Inflammatory macrophage treated with lipopolysaccharide for 1 hour (primary cell): Measurements from ENCODE around the gene GAL3ST3.
"Not testable (repeated sequence)": the region's sequence is repeated elsewhere in the genome, so short reads cannot be mapped to it uniquely, and the experiment has no call there.

Experiments used
- DNase-seq, 2 donors: peaks; one replicate each; pipeline ENCODE4 v3.0.0-alpha.2; 2020 to 2022

Gene GAL3ST3

GRCh38 chr11:66011785-66012303 lies 37.1 kb downstream of the GAL3ST3 start, which contains the start of gene CST6:
Gene CST6, plus strand, starts transcription at chr11:66012008. Its CDS starts 37 bp downstream, at chr11:66012045.
- DNase-seq = no peak

- DNase-seq = no peak
Measured at GRCh38 chr11:66011239-66011784, 37.6 kb downstream of the GAL3ST3 start.

DNA sequence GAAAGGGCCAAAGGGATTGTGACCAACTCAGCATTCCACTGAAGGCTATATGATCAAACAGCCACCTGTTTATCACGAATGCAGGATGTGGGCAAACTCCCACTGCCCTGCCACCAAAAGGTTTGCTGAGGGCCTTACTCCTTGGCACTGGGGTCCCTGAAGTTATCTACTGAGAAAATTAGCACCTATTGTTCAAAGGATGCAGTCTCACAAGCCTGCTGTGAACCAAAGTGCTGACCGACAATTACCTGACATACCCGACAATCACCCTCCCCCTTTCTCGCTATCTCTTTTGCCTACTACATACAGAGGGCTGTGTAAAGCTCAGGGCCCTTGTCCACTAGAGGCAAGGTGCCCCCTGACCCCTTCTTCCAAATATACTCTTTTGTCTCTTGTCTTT lies 38.9 kb downstream of the GAL3ST3 start:
- DNase-seq = not testable (repeated sequence)

- peak in 1 of 2 donors; percentile 18 for DNase-seq
Measured at GRCh38 chr11:66008468-66009101, 40.4 kb downstream of the GAL3ST3 start.

DNA sequence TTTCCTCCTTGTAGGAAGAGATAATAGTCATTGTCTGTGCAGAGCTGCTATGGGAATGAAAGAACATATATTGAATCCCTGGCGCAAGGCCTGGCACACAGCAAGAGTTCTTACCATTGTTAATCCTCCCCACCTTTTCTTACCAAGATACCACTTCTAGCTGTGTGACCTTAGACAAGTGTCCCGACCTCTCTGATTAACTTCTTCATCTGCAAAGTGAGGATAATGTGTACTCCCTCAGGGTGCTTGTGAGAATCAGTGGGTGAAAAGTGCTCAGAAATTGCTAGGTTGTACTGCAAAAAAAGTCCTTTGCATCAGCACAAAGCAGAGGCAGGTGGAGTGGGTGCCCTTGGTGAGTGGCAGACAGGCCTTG lies 40.9 kb downstream of the GAL3ST3 start:
- no peak for DNase-seq

DNA sequence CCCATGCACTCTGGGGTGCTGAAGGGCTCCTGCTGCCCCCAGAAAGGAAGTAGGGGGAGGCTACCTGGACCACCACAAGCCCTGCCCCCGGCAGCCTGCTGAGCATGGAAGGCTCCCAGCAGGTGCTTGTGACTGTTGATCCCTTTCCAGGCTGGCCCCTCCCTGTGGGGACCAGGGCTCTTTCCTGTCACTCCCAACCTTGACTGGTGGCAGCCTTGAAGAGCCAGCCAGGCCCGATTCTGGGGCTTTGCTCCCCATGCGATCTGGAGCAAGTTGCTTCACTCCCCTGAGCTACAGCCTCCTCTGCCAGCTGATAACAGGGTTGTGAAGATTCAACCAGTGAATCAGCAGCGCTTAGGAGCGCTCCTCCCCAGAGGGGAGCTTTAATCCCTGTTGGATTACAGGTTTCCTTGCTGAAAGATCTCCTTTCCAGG lies 41.7 kb downstream of the GAL3ST3 start:
- no peak for DNase-seq

DNA sequence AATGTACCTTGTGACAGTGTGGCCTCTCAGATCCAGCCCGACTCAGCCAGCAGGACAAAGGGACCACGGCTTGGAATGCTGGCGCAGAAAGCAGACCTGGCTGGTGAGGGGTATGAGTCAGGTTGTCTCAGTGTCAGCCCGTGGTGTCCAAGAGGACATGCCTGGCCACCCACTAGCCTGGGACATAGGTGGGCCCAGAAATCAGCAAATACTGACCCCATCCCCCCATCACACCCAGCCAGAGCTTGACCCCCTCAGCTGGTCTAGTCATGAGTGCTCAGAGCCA lies 42.1 kb downstream of the GAL3ST3 start:
- DNase-seq = no peak

GRCh38 chr11:66006134-66006890 lies 42.6 kb downstream of the GAL3ST3 start:
- DNase-seq = no peak

- DNase-seq = no peak
Measured at GRCh38 chr11:66004186-66004585, 44.8 kb downstream of the GAL3ST3 start.

- no peak for DNase-seq
Measured at GRCh38 chr11:66003291-66003690, 45.7 kb downstream of the GAL3ST3 start.

DNA sequence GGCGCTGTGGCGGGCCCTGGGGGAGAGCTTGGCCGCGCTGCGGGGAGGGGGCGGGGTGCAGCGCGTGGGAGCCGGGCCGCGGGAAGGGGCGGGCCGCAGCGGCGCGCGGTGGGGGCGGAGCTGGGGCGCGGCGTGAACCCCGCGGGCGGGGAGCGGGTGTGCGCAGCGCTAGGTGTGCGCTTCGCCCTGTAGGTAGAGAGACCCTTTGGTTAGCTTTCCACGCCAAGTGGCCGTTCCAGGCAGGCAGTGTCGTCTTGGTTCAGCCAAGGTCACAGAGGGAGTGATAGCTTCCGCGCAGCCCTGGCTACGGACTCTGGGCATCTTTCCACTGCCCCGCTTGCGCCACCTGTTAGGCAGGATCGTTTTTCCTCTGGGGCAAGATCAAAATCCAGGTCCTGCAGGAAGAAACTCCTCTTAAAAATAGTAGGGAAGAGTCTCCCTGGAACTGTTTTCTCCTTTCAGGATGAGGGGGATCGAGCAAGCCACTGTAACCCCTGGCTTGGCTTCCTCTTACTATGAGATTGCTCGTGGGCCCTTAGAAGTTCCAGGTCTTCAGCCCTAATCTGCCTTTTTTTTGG lies 46.2 kb downstream of the GAL3ST3 start:
- DNase-seq = no peak

- DNase-seq = peak; percentile 93 to 97
Measured at GRCh38 chr11:66001942-66002647, 46.9 kb downstream of the GAL3ST3 start, which contains the start of the genes BANF1 and EIF1AD. Gene BANF1, plus strand, starts transcription at chr11:66002503. Its CDS starts 748 bp downstream, at chr11:66003251. Gene EIF1AD, minus strand, starts transcription at chr11:66002157. Its CDS starts 1,768 bp downstream, at chr11:66000389.

- no peak for DNase-seq
Measured at GRCh38 chr11:65997286-65997685, 51.7 kb downstream of the GAL3ST3 start.

DNA sequence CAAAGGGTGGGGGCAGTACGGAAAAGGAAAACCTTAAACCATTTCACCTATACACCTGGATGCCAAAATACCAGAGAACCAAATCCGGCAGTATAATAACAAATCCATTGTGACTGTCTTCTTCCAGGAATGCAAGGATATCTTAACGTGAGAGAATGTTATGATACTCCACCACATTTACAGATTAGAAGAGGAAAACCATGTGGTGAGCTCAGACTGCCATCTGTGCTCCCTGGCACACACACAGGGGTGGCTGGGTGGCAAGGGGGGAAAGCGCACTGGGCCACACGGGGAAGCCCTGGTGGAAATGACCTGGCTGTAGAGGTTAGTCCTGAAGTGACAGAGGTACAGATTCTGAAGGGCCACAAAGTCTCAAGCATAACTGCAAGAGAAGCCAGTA lies 56.9 kb downstream of the GAL3ST3 start:
- DNase-seq = no peak
